HFFc6 (cell line): ENCODE data around the gene DPH6. TPM values are rescaled to one million over a fixed set of nuclear protein-coding genes. Genes with fewer than 3 reads are reported as not detected.
"Not testable (repeated sequence)": the region's sequence is repeated elsewhere in the genome, so short reads cannot be mapped to it uniquely, and the experiment has no call there.

Source experiments
- DNase-seq: peaks from one replicate; pipeline ENCODE4 v3.0.0-alpha.2; 2018
- H3K27ac Mint-ChIP-seq: 2 replicates; pipeline ENCODE4 v1.8.0; 2020; ENCODE audit warnings: mild to moderate bottlenecking, mixed read lengths
- H3K27me3 Mint-ChIP-seq: 2 replicates; pipeline ENCODE4 v1.8.0; 2021; ENCODE audit warnings: mild to moderate bottlenecking, moderate library complexity, mixed read lengths; ENCODE audit not compliant: insufficient read depth
- H3K36me3 Mint-ChIP-seq: 2 replicates; pipeline ENCODE4 v1.8.0; 2021; ENCODE audit warnings: low read depth, mixed read lengths
- H3K4me1 Mint-ChIP-seq: 2 replicates; pipeline ENCODE4 v1.8.0; 2020; ENCODE audit warnings: low read depth, mixed read lengths
- H3K4me3 Mint-ChIP-seq: 2 replicates; pipeline ENCODE4 v1.8.0; 2020; ENCODE audit warnings: mild to moderate bottlenecking, moderate library complexity, mixed read lengths
- H3K9me3 Mint-ChIP-seq: 2 replicates; pipeline ENCODE4 v1.8.0; 2020; ENCODE audit warnings: mild to moderate bottlenecking, mixed read lengths
- CTCF ChIP-seq: fragments of 200-600 bp; sonication (generic); IDR thresholded peaks from 2 replicates; pipeline ENCODE4 v1.5.0; 2021; ENCODE audit warnings: antibody characterized with exemption, mild to moderate bottlenecking
- total RNA-seq, 6 experiments: library from RNA; stranded (reverse); fragmentation: NEBNext Ultra II Directional; extraction: Animal tissue kit (Norgen Biotek cat#: 25700); gene quantifications; 2 replicates in 1 of 6; 3 replicates in 5 of 6; pipeline ENCODE4 v1.2.3, GENCODE V29; 2021

DPH6 gene
- total RNA-seq, 6 experiments from 2014 or later: 8.9 to 14.8 (median 12.1) TPM

- Mint-ChIP-seq H3K9me3 (no peaks in the 10 kb centered on the region), H3K36me3 (0 out of 2 replicates have a peak, but pooled peaks cover 5% of the 10 kb centered on the region), H3K4me1 (peaks cover 19% of the 10 kb centered on the region), H3K27me3 (no peaks in the 10 kb centered on the region), H3K27ac (peak overlapping the region; percentile 57), H3K4me3 (peak overlapping the region; percentile 22; the same call in 1 of the 2 replicates)
- TF ChIP-seq CTCF: no peak
- peak; percentile 60 for DNase-seq
Measured at GRCh38 chr15:35427091-35427490, 118.9 kb downstream of the DPH6 start.

- no peak overlapping the region for H3K27ac Mint-ChIP-seq
- H3K4me3 Mint-ChIP-seq: no peak overlapping the region
- H3K9me3 Mint-ChIP-seq: no peaks in the 10 kb centered on the region
- H3K36me3 Mint-ChIP-seq: no peaks in the 10 kb centered on the region
- no peak for DNase-seq
- H3K27me3 Mint-ChIP-seq: no peaks in the 10 kb centered on the region
- no peak for TF ChIP-seq CTCF
- H3K4me1 Mint-ChIP-seq: no peaks in the 10 kb centered on the region
Measured at GRCh38 chr15:35410775-35411174, 135.2 kb downstream of the DPH6 start.

- Mint-ChIP-seq H3K4me3 (no peak overlapping the region), H3K9me3 (no peaks in the 10 kb centered on the region), H3K27ac (no peak overlapping the region), H3K4me1 (no peaks in the 10 kb centered on the region), H3K27me3 (no peaks in the 10 kb centered on the region), H3K36me3 (no peaks in the 10 kb centered on the region)
- no peak for DNase-seq
- TF ChIP-seq CTCF: no peak
Measured at GRCh38 chr15:35399901-35400300, 146.1 kb downstream of the DPH6 start.

- DNase-seq: no peak
- no peaks in the 10 kb centered on the region for H3K36me3 Mint-ChIP-seq
- no peak overlapping the region for H3K27ac Mint-ChIP-seq
- no peaks in the 10 kb centered on the region for H3K9me3 Mint-ChIP-seq
- H3K4me1 Mint-ChIP-seq: peaks cover 16% of the 10 kb centered on the region
- no peak overlapping the region for H3K4me3 Mint-ChIP-seq
- no peak for TF ChIP-seq CTCF
- no peaks in the 10 kb centered on the region for H3K27me3 Mint-ChIP-seq
Measured at GRCh38 chr15:35397027-35397426, 148.9 kb downstream of the DPH6 start.

- Mint-ChIP-seq H3K4me3 (no peak overlapping the region), H3K9me3 (no peaks in the 10 kb centered on the region), H3K27ac (no peak overlapping the region), H3K27me3 (no peaks in the 10 kb centered on the region), H3K4me1 (peaks cover 16% of the 10 kb centered on the region), H3K36me3 (peaks cover 6% of the 10 kb centered on the region)
- DNase-seq: peak; percentile 16
- no peak for TF ChIP-seq CTCF
Measured at GRCh38 chr15:35394416-35394815, 151.5 kb downstream of the DPH6 start.

- DNase-seq: peak; percentile 21
- Mint-ChIP-seq H3K27ac (peak overlapping the region; percentile 58), H3K36me3 (peaks cover 6% of the 10 kb centered on the region), H3K9me3 (no peaks in the 10 kb centered on the region), H3K4me3 (no peak overlapping the region), H3K4me1 (peaks cover 16% of the 10 kb centered on the region), H3K27me3 (no peaks in the 10 kb centered on the region)
- TF ChIP-seq CTCF: no peak
Measured at GRCh38 chr15:35393398-35393797, 152.6 kb downstream of the DPH6 start.

- H3K27me3 Mint-ChIP-seq, H3K4me3 Mint-ChIP-seq, H3K36me3 Mint-ChIP-seq, H3K9me3 Mint-ChIP-seq, DNase-seq, H3K27ac Mint-ChIP-seq: not testable (repeated sequence)
- peaks cover 16% of the 10 kb centered on the region for H3K4me1 Mint-ChIP-seq
Measured at GRCh38 chr15:35391408-35391984, 154.5 kb downstream of the DPH6 start.
